CD14-positive monocyte (primary cell): ENCODE data around the gene SPATS2. TPM values are rescaled to one million over a fixed set of nuclear protein-coding genes. Genes with fewer than 3 reads are reported as not detected.

Source experiments
- DNase-seq, 3 donors: peaks; one replicate each; pipeline ENCODE4 v3.0.0-alpha.2; 2011 to 2022
- H2AFZ ChIP-seq: 2 replicates; pipeline ENCODE4 v1.6.0; 2012; ENCODE audit warnings: mild to moderate bottlenecking, low read depth, low read length, inconsistent platforms; ENCODE audit not compliant: insufficient read depth, poor library complexity, severe bottlenecking
- H3K27ac ChIP-seq, 2 donors: 1 replicate in 1 of 2; 2 replicates in 1 of 2; pipeline ENCODE4 v1.5.1; 2012 to 2013; ENCODE audit warnings: low read length in 2 of 2, control low read depth in 1 of 2, inconsistent platforms in 1 of 2, low read depth in 1 of 2, mild to moderate bottlenecking in 1 of 2
- H3K27me3 ChIP-seq, 2 donors: one replicate each; pipeline versions ENCODE4 v1.6.0 to v1.6.1; 2011 to 2013; ENCODE audit warnings: low read length in 2 of 2; ENCODE audit not compliant: control insufficient read depth in 2 of 2, insufficient read depth in 2 of 2
- H3K36me3 ChIP-seq, 2 donors: replicated peaks in 1 of 2; 1 replicate in 1 of 2; 2 replicates in 1 of 2; pipeline versions ENCODE4 v1.5.1 to v1.6.1; 2012 to 2013; ENCODE audit warnings: low read length in 2 of 2, control low read depth in 1 of 2, inconsistent platforms in 1 of 2, mild to moderate bottlenecking in 1 of 2; ENCODE audit not compliant: insufficient read depth in 2 of 2, control insufficient read depth in 1 of 2
- H3K4me1 ChIP-seq, 2 donors: 1 replicate in 1 of 2; 2 replicates in 1 of 2; pipeline versions ENCODE4 v1.5.1 to v1.6.1; 2012 to 2013; ENCODE audit warnings: low read length in 2 of 2, control low read depth in 1 of 2, inconsistent platforms in 1 of 2, mild to moderate bottlenecking in 1 of 2, moderate library complexity in 1 of 2; ENCODE audit not compliant: insufficient read depth in 2 of 2, control insufficient read depth in 1 of 2
- H3K4me2 ChIP-seq: replicated peaks from 2 replicates; pipeline ENCODE3; 2012; ENCODE audit warnings: low read length, moderate library complexity, mild to moderate bottlenecking; ENCODE audit not compliant: poor library complexity, severe bottlenecking; ENCODE audit errors: extremely low read depth
- H3K4me3 ChIP-seq, 3 experiments: fragments of 200-600 bp in 1 of 3; sonication (generic) in 1 of 3; replicated peaks in 1 of 3; 1 replicate in 2 of 3; 2 replicates in 1 of 3; pipeline ENCODE4 v1.5.1; 2011 to 2013; ENCODE audit warnings: low read length in 3 of 3, mild to moderate bottlenecking in 3 of 3, control low read depth in 2 of 3, low read depth in 2 of 3, inconsistent platforms in 1 of 3, moderate library complexity in 1 of 3
- H3K79me2 ChIP-seq: 2 replicates; pipeline ENCODE4 v1.6.0; 2012; ENCODE audit warnings: mild to moderate bottlenecking, control low read depth, inconsistent platforms, low read length, moderate library complexity; ENCODE audit not compliant: insufficient read depth
- H3K9ac ChIP-seq: 2 replicates; pipeline ENCODE4 v1.6.0; 2017; ENCODE audit warnings: low read length, mild to moderate bottlenecking; ENCODE audit not compliant: insufficient read depth, poor library complexity, severe bottlenecking
- H3K9me3 ChIP-seq, 2 donors: replicated peaks in 1 of 2; 1 replicate in 1 of 2; 2 replicates in 1 of 2; pipeline versions ENCODE4 v1.5.1 to v1.6.1; 2012 to 2013; ENCODE audit warnings: low read length in 2 of 2, control low read depth in 1 of 2; ENCODE audit not compliant: control insufficient read depth in 1 of 2, insufficient read depth in 1 of 2
- H4K20me1 ChIP-seq: 2 replicates; pipeline ENCODE4 v1.6.0; 2012; ENCODE audit warnings: mild to moderate bottlenecking, low read length, control low read depth, moderate library complexity; ENCODE audit not compliant: insufficient read depth
- H3K27ac Mint-ChIP-seq, 7 donors: one replicate each; pipeline ENCODE4 v1.8.0; 2020; ENCODE audit warnings: mild to moderate bottlenecking in 7 of 7, mixed read lengths in 7 of 7, moderate library complexity in 6 of 7, inconsistent platforms in 2 of 7
- H3K27me3 Mint-ChIP-seq, 3 donors: one replicate each; pipeline ENCODE4 v1.8.0; 2021 to 2022; ENCODE audit warnings: low read depth in 3 of 3, mild to moderate bottlenecking in 3 of 3, mixed read lengths in 3 of 3, moderate library complexity in 3 of 3, inconsistent platforms in 1 of 3
- H3K36me3 Mint-ChIP-seq, 2 donors: one replicate each; pipeline ENCODE4 v1.8.0; 2020; ENCODE audit warnings: mixed read lengths in 2 of 2, inconsistent platforms in 1 of 2, mild to moderate bottlenecking in 1 of 2
- H3K4me1 Mint-ChIP-seq: one replicate; pipeline ENCODE4 v1.8.0; 2020; ENCODE audit warnings: mild to moderate bottlenecking, mixed read lengths
- H3K4me3 Mint-ChIP-seq, 2 donors: one replicate each; pipeline ENCODE4 v1.8.0; 2020; ENCODE audit warnings: mild to moderate bottlenecking in 2 of 2, mixed read lengths in 2 of 2, moderate library complexity in 1 of 2
- H3K9me3 Mint-ChIP-seq, 7 donors: one replicate each; pipeline ENCODE4 v1.8.0; 2020 to 2022; ENCODE audit warnings: mixed read lengths in 7 of 7, mild to moderate bottlenecking in 6 of 7, moderate library complexity in 6 of 7, inconsistent platforms in 2 of 7
- CTCF ChIP-seq: fragments of 200-600 bp; IDR thresholded peaks from one replicate; pipeline ENCODE4 v1.8.0; 2022; ENCODE audit warnings: antibody characterized with exemption, mild to moderate bottlenecking
- WGBS: methylation state at CpG from one replicate; pipeline ENCODE4 v1.1.5; 2013; ENCODE audit warnings: missing lambda C conversion rate; ENCODE audit not compliant: insufficient coverage; 5-methylcytosine and 5-hydroxymethylcytosine counted together
- intact Hi-C, 2 donors: fragments of 100-400 bp; cut with micrococcal nuclease; formaldehyde crosslinking; loops; one replicate each; pipeline versions ENCODE4 v1.15.0 to v1.15.1; 2023
- polyA plus RNA-seq, 3 donors: library from polyadenylated mRNA; depleted of rRNA in 1 of 3; unstranded in 2 of 3; stranded (reverse) in 1 of 3; fragments of 300-500 nt in 2 of 3; fragments of >200 nt in 1 of 3; fragmentation: Illumina TruSeq in 2 of 3; gene quantifications; 1 replicate in 2 of 3; 2 replicates in 1 of 3; pipeline ENCODE4 v1.2.3, GENCODE V29; 2012 to 2021

Gene SPATS2
- polyA plus RNA-seq, 3 donors = 1.1 to 3.2 (median 1.8) TPM

- Histone ChIP-seq H3K4me1 (no peaks in the 10 kb centered on the region), H3K9me3 (no peaks in the 10 kb centered on the region)
Observed at GRCh38 chr12:49489720-49490119, 122.5 kb downstream of the SPATS2 start.

DNA sequence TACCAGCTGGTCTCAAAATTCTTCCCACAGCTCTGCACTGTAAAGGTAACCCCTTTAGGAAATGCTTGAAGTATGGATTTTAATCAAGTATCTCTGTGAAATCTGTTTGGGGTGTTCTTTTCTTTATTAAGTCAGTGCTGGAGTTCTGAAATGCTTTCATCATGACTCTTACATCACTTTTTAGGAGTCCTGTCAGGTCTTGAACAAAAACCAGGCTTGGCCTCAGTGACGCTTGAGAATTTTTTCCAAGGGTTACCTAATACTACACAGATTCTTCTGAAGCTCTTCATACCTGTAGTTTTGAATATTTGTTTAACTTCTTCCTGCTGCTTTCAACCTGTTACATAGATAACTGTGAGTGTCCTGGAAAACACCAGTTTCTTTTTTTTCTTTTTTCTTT, 124.6 kb downstream of the SPATS2 start:
- H3K4me3 Mint-ChIP-seq = no peak overlapping the region
- WGBS = no CpG with 5 or more reads among the region's 1 CpG
- no peaks in the 10 kb centered on the region for H3K36me3 ChIP-seq

More at GRCh38 chr12:49489720-49490119, 122.5 kb downstream of the SPATS2 start:
- no peak overlapping the region for H3K4me2 ChIP-seq
- no peaks in the 10 kb centered on the region for H3K27me3 ChIP-seq
- H3K9ac ChIP-seq = no peak overlapping the region
- TF ChIP-seq CTCF = no peak
- peaks cover 0 to 2% (median 0%) of the 10 kb centered on the region in 7 donors for H3K9me3 Mint-ChIP-seq
- no peaks in the 10 kb centered on the region for H3K27me3 Mint-ChIP-seq
- no peak overlapping the region for H2AFZ ChIP-seq
- H3K27ac ChIP-seq = no peak overlapping the region
- H3K36me3 Mint-ChIP-seq = peaks cover 10 to 27% of the 10 kb centered on the region in 2 donors
- no peaks in the 10 kb centered on the region for H3K79me2 ChIP-seq
- WGBS = 100% methylated on average over 1 of the region's 4 CpGs
- intact Hi-C loops = no loop called here
- DNase-seq = no peak
- H3K4me1 Mint-ChIP-seq = no peaks in the 10 kb centered on the region
- H3K27ac Mint-ChIP-seq = no peak overlapping the region
- no peak overlapping the region for H3K4me3 ChIP-seq
- peaks cover 0 to 5% of the 10 kb centered on the region in 2 donors for H3K36me3 ChIP-seq
- H4K20me1 ChIP-seq = no peaks in the 10 kb centered on the region
- no peak overlapping the region for H3K4me3 Mint-ChIP-seq

More for the DNA sequence above, 124.6 kb downstream of the SPATS2 start:
- no peak for DNase-seq
- Histone ChIP-seq H3K27ac (no peak overlapping the region), H3K27me3 (no peaks in the 10 kb centered on the region), H3K4me1 (no peaks in the 10 kb centered on the region), H3K79me2 (no peaks in the 10 kb centered on the region), H3K9me3 (no peaks in the 10 kb centered on the region), H2AFZ (no peak overlapping the region), H3K4me2 (no peak overlapping the region), H4K20me1 (no peaks in the 10 kb centered on the region), H3K9ac (no peak overlapping the region), H3K4me3 (no peak overlapping the region)
- Mint-ChIP-seq H3K27me3 (no peaks in the 10 kb centered on the region), H3K36me3 (peaks cover 16 to 25% of the 10 kb centered on the region in 2 donors), H3K4me1 (no peaks in the 10 kb centered on the region), H3K27ac (no peak overlapping the region), H3K9me3 (peaks cover 0 to 2% (median 0%) of the 10 kb centered on the region in 7 donors)
- TF ChIP-seq CTCF = no peak
- intact Hi-C loops = no loop called here
